Mesodermal cell (in vitro differentiated cells): ENCODE data around the gene VAPB.

Experiments used
- H3K27ac ChIP-seq: 2 replicates; pipeline ENCODE4 v1.7.0; 2013; ENCODE audit warnings: mild to moderate bottlenecking, low read depth, low read length, moderate library complexity; ENCODE audit not compliant: severe bottlenecking
- H3K36me3 ChIP-seq: 2 replicates; pipeline ENCODE4 v1.7.1; 2013; ENCODE audit warnings: mild to moderate bottlenecking, low read length, moderate library complexity; ENCODE audit not compliant: control insufficient read depth, insufficient read depth
- H3K4me1 ChIP-seq: one replicate; pipeline ENCODE4 v1.7.1; 2013; ENCODE audit warnings: mild to moderate bottlenecking, low read length; ENCODE audit not compliant: insufficient read depth, control insufficient read depth, poor library complexity, severe bottlenecking
- H3K4me3 ChIP-seq: 2 replicates; pipeline ENCODE4 v1.7.0; 2013; ENCODE audit warnings: low read length, control low read depth, mild to moderate bottlenecking; ENCODE audit not compliant: insufficient read depth, poor library complexity, severe bottlenecking; ENCODE audit errors: extremely low read depth
- H3K9me3 ChIP-seq: 2 replicates; pipeline ENCODE4 v1.7.1; 2013; ENCODE audit warnings: mild to moderate bottlenecking, low read length, moderate library complexity; ENCODE audit not compliant: control insufficient read depth
- WGBS, 2 experiments: methylation state at CpG; one replicate each; pipeline ENCODE4 v1.1.5; 2013; ENCODE audit warnings: missing lambda C conversion rate in 2 of 2; ENCODE audit not compliant: insufficient coverage in 2 of 2; 5-methylcytosine and 5-hydroxymethylcytosine counted together

The VAPB gene

DNA sequence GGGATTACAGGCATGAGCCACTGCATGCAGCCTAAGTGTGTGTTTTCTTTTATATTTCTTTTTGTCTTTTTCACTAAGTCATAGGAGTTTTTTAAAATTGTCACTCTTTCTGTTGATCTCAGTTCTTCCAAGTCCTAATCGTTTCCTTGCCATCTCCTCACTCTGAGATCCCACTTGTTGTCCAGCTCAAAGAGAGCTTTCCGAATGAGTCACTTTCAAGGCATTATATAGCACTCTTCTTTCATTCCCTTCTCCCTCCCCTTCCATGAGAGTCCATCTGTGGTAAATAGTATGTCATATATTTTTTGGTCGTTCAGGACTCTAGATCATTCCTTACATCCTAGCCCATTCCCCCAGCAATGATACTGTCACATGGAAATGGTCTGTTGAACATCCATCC, 4.3 kb downstream of the VAPB start:
- 89 to 94% methylated on average over 1 to 2 of the region's 3 CpGs for WGBS, 2 experiments
- Histone ChIP-seq H3K36me3 (peaks cover 63% of the 10 kb centered on the region), H3K27ac (no peak overlapping the region), H3K4me3 (no peak overlapping the region), H3K9me3 (no peaks in the 10 kb centered on the region), H3K4me1 (peaks cover 12% of the 10 kb centered on the region)

DNA sequence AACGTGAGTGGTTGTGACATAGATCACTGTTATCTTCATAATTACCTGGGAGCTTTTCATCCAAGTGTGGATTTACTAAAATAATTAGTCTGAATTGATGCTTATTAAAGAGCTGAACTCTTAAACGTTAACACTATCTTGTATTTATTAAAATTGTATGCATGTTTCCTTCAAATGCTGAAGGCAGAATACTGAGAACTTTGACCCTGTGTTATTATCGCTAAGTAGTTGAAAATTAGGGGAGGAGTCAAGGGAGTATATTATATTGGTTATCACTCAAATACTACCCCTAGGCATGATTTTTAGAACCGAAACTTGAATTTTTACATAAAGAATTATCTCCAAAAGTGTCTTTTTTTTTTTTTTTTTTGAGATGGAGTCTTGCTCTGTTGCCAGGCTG, 5.8 kb downstream of the VAPB start:
- Histone ChIP-seq H3K27ac (no peak overlapping the region), H3K9me3 (no peaks in the 10 kb centered on the region), H3K4me1 (peaks cover 11% of the 10 kb centered on the region), H3K36me3 (peaks cover 68% of the 10 kb centered on the region), H3K4me3 (no peak overlapping the region)
- WGBS, 2 experiments, result no CpG with 5 or more reads among the region's 4 CpGs

DNA sequence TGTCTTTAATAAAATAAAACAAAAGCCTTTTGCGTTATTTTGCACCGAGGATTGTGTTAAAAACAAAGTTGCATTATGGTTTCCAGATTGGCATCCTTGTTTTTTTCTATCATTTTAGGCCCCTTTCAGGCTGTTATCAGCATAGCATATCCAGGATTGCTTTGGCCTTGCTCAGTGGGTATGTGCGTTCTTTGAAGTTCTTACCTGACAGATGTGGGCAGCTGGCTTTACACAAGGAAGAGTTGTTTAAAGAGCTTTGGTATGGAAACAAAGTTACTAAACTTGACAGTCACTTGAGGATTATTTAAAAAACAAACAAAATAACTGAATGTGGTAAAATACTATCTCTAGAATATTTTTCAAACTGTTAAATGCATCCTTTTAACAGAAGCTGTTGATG, 6.6 kb downstream of the VAPB start:
- H3K36me3 ChIP-seq, result peaks cover 63% of the 10 kb centered on the region
- no peak overlapping the region for H3K27ac ChIP-seq
- H3K4me3 ChIP-seq, result no peak overlapping the region
- no peaks in the 10 kb centered on the region for H3K9me3 ChIP-seq
- peaks cover 7% of the 10 kb centered on the region for H3K4me1 ChIP-seq
- 87 to 100% methylated on average over 2 to 3 of the region's 3 CpGs for WGBS, 2 experiments

DNA sequence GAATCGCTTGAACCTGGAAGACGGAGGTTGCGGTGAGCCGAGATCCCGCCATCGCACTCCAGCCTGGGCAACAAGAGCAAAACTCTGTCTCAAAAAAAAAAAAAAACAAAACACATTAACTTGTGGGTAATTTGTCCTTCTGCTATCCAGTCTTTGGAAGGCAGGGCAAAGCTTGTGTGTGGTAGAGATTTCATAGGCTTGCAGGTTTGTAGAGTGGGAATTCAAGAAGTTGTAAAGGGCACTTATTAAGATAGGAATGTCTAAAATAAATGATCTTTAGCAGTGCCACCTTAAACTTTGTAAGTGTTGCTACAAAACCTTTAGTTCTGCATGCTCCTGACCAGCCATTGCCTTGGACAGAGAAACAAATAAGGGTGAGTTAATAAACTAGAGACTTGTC, 8.4 kb downstream of the VAPB start:
- WGBS, 2 experiments, result 100% methylated on average over 2 of the region's 6 CpGs; no CpG with 5 or more reads in 1 of the 2 experiments
- H3K4me1 ChIP-seq, result peaks cover 7% of the 10 kb centered on the region
- H3K9me3 ChIP-seq, result no peaks in the 10 kb centered on the region
- H3K36me3 ChIP-seq, result peaks cover 46% of the 10 kb centered on the region
- no peak overlapping the region for H3K27ac ChIP-seq
- no peak overlapping the region for H3K4me3 ChIP-seq

DNA sequence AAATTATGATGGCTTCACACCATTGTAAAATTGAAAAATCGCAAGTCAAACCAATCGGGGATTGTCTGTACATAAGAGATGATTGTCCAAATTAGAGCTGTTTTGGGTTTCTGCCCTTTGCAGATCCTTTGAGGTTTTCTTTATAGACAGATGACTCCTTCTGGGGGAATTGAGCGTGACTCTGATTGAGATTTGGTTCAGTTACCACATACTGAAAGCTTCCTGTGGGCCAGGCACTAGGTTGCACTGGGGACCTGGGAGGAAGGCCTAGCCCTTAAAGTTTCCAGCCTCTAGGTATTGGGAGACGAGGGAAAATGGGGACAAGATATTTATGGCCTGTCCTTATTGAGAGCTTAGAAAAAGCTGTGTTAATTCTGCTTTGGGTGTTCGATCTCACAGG, 9.2 kb downstream of the VAPB start:
- 89 to 90% methylated on average over 4 to 5 of the region's 5 CpGs for WGBS, 2 experiments
- H3K9me3 ChIP-seq, result no peaks in the 10 kb centered on the region
- H3K4me1 ChIP-seq, result no peaks in the 10 kb centered on the region
- H3K36me3 ChIP-seq, result peaks cover 39% of the 10 kb centered on the region
- H3K27ac ChIP-seq, result no peak overlapping the region
- H3K4me3 ChIP-seq, result no peak overlapping the region

DNA sequence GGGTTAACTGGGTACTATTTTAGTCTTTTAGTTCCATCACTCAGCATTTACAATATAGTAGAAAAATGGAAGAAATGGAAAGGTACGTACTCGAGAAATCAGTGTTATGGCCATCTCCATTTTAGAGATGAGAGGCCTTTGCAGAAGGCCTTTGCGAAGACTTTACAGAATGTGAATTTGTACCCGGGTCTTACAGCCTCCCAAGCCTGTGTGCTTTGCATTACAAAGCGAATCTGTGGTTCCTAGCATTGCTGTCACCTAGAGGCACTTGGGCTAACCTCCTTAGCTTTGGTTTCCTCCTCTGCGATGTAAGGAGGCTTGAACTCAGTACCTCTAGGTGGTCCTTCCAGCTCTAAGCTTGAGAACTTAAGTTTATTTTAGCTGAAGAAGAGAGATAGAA, 10.9 kb downstream of the VAPB start:
- Histone ChIP-seq H3K4me1 (no peaks in the 10 kb centered on the region), H3K36me3 (peaks cover 26% of the 10 kb centered on the region), H3K27ac (no peak overlapping the region), H3K9me3 (no peaks in the 10 kb centered on the region), H3K4me3 (no peak overlapping the region)
- WGBS, 2 experiments, result 75 to 86% methylated on average over 5 to 6 of the region's 6 CpGs

DNA sequence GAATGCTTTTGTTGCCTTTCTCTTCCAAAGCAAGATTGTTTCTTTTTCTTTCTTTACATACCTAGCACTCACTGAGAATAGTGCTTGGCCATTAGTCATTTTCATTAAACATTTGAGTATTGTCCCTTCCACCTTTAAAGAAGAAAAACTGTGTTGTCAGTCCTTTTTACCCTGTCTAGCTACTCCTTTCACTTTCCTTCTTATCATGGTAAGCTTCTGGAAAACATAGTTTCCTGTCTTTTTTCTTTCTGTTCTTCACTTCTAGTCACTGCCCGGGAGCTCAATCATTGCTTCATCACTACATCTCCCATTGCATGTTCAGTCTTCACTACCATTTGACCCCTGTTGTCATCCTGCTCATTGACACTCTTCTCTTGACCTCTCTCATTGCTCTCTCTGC, 12.1 kb downstream of the VAPB start:
- 90 to 94% methylated on average over 1 of the region's 1 CpG for WGBS, 2 experiments
- H3K4me1 ChIP-seq, result no peaks in the 10 kb centered on the region
- no peak overlapping the region for H3K4me3 ChIP-seq
- peaks cover 17% of the 10 kb centered on the region for H3K36me3 ChIP-seq
- H3K27ac ChIP-seq, result no peak overlapping the region
- H3K9me3 ChIP-seq, result no peaks in the 10 kb centered on the region

DNA sequence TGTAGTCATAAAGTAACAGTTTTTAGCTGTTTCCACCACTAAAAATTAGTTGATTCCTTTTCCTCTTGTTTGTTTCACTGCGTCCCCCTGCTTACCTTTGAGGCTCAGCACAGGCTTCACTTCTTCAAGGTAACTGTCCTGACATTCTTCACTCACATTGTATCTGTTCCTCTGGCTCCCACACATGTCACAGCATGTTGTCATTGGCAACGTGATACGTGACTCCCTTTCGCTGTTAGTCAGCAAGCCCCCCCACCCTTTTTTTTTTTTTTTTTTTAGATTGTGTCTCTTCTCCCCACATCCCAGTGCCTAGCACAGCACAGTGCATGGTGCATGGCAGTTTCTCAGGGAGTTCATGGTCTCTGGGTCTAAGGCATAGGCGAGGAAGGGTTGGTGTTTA, 13.3 kb downstream of the VAPB start:
- no peak overlapping the region for H3K4me3 ChIP-seq

DNA sequence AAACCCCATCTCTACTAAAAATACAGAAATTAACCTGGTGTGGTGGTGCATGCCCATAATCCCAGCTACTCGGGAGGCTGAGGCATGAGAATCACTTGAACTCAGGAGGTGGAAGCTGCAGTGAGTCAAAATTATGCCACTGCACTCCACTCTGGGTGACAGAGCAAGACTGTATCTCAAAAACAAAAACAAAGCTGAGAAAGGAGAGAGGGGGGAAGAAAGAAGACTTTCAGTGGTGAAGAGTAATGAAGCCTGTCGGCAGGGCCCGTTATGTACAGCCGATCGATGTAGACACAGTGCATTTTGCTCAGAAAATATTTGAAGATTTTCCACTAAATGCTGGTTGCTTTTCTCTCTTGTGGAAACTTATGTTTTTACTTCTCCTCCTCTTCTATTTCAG, 13.8 kb downstream of the VAPB start:
- Histone ChIP-seq H3K4me1 (peaks cover under 1% of the 10 kb centered on the region), H3K9me3 (no peaks in the 10 kb centered on the region), H3K36me3 (peaks cover 6% of the 10 kb centered on the region), H3K27ac (no peak overlapping the region), H3K4me3 (no peak overlapping the region)
- 94 to 100% methylated on average over 4 of the region's 5 CpGs for WGBS, 2 experiments

More for the DNA sequence above, 13.3 kb downstream of the VAPB start:
- H3K27ac ChIP-seq, result no peak overlapping the region
- H3K36me3 ChIP-seq, result peaks cover 9% of the 10 kb centered on the region
- H3K9me3 ChIP-seq, result no peaks in the 10 kb centered on the region
- 90 to 100% methylated on average over 2 to 4 of the region's 5 CpGs for WGBS, 2 experiments
- no peaks in the 10 kb centered on the region for H3K4me1 ChIP-seq

DNA sequence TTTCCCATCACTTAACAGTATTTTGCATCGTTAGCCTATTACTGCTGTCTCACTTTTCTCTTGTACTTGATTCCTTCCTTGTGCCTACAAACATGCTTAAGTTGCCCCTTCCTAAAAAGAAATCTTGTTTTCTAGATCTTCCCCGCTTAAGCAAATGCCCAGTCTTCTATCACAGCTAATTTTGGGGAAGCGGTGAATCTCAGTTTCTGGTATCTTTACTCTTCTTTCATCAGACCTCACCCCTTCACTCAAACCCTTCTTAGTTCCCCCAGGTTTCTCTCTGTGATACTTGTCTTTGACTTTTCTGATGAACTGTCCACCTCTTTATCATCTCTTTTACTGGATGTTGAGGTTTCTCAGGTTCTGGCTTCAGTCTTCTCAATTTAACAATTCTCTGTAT, 14.2 kb downstream of the VAPB start:
- Histone ChIP-seq H3K4me1 (peaks cover 5% of the 10 kb centered on the region), H3K4me3 (no peak overlapping the region), H3K27ac (no peak overlapping the region), H3K36me3 (peaks cover 6% of the 10 kb centered on the region), H3K9me3 (no peaks in the 10 kb centered on the region)
- 86 to 100% methylated on average over 3 of the region's 3 CpGs for WGBS, 2 experiments

DNA sequence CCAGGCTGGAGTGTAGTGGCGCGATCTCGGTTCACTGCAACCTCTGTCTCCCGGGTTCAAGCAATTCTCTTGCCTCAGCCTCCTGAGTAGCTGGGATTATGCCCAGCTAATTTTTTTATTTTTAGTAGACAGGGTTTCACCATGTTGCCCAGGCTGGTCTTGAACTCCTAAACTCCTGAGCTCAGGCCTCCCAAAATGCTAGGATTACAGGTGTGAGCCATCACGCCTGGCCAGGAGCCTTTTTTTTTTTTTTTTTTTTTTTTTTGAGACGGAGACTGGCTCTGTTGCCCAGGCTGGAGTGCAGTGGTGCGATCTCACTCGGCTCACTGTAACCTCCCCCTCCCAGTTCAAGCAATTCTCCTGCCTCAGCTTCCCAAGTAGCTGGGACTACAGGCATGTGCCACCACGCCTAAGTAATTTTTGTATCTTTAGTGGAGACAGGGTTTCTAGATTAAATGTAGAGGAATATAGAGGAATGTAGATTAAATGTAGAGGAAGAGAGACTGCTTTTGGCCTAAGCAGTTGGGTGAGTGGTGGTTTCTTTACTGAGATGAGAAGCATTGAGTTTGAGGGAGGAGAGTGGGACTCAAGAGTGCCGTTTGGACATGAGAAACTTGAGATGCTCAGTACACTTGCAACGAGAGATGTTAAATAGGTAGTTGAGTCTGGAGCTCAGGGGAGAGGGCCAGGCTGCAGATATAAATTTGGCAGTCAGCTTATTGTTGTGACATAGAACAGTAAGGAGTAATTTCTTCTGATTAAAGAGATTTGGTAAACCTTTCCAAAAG, 16.7 kb downstream of the VAPB start:
- Histone ChIP-seq H3K4me1 (peaks cover 8% of the 10 kb centered on the region), H3K9me3 (no peaks in the 10 kb centered on the region), H3K36me3 (peaks cover 5% of the 10 kb centered on the region), H3K27ac (no peak overlapping the region), H3K4me3 (no peak overlapping the region)
- 82% methylated on average over 3 to 4 of the region's 11 CpGs for WGBS, 2 experiments
